G401 (cell line): ENCODE data around the gene KLF11. TPM values are rescaled to one million over a fixed set of nuclear protein-coding genes. Genes with fewer than 3 reads are reported as not detected.
"Not testable (repeated sequence)": the region's sequence is repeated elsewhere in the genome, so short reads cannot be mapped to it uniquely, and the experiment has no call there.

ENCODE experiments used
- DNase-seq: peaks from one replicate; pipeline ENCODE4 v3.0.0-alpha.2; 2015; ENCODE audit warnings: low spot score
- in situ Hi-C: cut with HindIII; loops from 2 replicates; pipeline ENCODE4 v1.10.0; 2016; ENCODE audit warnings: low sequenced_read_pairs, mixed read lengths
- total RNA-seq: library from RNA; depleted of rRNA; stranded (reverse); fragments of >200 nt; shearing (Covaris generic); gene quantifications from 2 replicates; pipeline ENCODE4 v1.2.3, GENCODE V29; 2014

KLF11 gene
- total RNA-seq, 1 experiment from 2014 or later = 6.9 TPM

- in situ Hi-C loops = no loop called here
- DNase-seq = no peak
Measured at GRCh38 chr2:10007921-10008808, 35.2 kb upstream of the KLF11 start.

- no peak for DNase-seq
- in situ Hi-C loops = no loop called here
Measured at GRCh38 chr2:10008809-10009176, 34.6 kb upstream of the KLF11 start.

DNA sequence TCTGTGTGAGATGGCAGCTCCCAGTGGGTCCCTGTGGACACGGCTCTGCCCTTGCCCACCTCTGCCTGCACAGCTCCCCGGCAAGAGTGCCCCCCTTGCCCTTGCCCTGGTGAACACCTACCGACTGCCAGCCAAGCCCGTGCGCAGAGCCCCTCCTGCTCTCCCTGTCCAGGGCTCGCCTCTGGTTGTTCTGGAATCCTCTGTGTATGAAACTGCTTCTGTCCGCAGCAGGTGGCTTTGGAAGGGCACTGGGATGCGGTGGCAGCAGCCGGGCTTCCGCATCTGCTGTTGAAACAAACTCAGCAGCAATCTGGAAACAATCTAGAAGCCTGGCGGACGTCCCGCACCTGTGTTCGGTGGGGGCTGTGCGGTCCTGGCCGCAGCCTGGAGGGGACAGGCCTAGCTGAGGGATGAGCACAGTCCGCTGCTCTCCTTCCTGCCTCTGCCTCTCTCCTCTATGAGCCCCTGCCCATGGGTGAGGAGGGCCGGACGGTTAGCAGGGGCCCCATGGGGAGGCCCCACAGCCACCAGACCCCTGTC is 34.0 kb upstream of the KLF11 start:
- no peak for DNase-seq
- in situ Hi-C loops = no loop called here

- DNase-seq = no peak
Measured at GRCh38 chr2:10009811-10010781, 33.3 kb upstream of the KLF11 start.

GRCh38 chr2:10010861-10011605 is 32.3 kb upstream of the KLF11 start:
- in situ Hi-C loops = not testable (repeated sequence)

More at GRCh38 chr2:10009811-10010781, 33.3 kb upstream of the KLF11 start:
- in situ Hi-C loops = no loop called here

DNA sequence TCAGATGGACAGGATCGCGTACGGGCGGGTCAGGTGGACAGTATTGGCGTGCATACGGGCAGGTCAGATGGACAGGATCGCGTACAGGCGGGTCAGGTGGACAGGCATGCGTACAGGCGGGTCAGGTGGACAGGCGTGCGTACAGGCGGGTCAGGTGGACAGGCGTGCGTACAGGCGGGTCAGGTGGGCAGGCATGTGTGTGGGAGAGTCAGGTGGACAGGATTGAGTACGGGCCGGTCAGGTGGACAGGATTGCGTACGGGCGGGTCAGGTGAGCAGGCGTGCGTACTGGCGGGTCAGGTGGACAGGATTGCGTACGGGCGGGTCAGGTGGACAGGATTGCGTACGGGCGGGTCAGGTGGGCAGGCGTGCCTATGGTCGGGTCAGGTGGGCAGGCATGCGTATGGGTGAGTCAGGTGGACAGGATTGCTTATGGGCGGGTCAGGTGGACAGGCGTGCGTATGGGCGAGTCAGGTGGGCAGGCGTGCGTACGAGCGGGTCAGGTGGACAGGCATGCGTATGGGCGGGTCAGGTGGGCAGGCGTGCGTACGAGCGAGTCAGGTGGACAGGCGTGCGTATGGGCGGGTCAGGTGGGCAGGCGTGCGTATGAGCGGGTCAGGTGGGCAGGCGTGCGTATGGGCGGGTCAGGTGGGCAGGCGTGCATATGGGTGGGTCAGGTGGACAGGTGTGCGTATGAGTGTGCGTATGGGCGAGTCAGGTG is 31.6 kb upstream of the KLF11 start:
- DNase-seq, in situ Hi-C loops: not testable (repeated sequence)

More at GRCh38 chr2:10010861-10011605, 32.3 kb upstream of the KLF11 start:
- DNase-seq = not testable (repeated sequence)

DNA sequence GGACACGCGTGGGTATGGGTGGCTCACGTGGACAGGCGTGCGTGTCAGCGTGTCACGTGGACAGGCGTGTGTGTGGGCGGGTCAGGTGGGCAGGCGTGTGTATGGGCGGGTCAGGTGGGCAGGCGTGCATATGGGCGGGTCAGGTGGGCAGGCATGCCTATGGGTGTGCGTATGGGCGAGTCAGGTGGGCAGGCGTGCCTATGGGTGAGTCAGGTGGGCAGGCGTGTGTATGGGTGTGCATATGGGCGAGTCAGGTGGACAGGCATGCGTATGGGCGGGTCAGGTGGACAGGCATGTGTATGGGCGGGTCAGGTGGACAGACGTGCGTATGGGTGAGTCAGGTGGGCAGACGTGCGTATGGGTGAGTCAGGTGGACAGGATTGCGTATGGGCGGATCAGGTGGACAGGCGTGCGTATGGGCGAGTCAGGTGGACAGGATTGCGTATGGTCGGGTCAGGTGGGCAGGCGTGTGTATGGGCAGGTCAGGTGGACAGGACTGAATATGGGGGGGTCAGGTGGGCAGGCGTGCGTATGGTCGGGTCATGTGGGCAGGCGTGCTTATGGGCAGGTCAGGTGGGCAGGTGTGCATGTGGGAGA is 30.9 kb upstream of the KLF11 start:
- DNase-seq, in situ Hi-C loops: not testable (repeated sequence)

DNA sequence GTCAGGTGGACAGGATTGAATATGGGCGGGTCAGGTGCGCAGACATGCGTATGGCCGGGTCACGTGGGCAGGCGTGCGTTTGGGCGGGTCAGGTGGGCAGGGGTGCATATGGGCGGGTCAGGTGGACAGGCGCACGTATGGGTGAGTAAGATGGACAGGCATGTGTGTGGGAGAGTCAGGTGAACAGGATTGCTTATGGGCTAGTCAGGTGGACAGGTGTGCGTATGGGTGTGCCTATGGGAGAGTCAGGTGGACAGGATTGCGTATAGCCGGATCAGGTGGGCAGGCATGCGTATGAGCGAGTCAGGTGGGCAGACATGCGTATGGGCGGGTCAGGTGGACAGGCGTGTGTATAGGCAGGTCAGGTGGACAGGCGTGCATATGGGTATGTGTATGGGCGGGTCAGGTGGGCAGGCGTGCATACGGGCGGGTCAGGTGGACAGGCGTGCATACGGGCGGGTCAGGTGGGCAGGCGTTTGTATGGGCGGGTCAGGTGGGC is 30.3 kb upstream of the KLF11 start:
- no peak for DNase-seq
- in situ Hi-C loops = no loop called here

DNA sequence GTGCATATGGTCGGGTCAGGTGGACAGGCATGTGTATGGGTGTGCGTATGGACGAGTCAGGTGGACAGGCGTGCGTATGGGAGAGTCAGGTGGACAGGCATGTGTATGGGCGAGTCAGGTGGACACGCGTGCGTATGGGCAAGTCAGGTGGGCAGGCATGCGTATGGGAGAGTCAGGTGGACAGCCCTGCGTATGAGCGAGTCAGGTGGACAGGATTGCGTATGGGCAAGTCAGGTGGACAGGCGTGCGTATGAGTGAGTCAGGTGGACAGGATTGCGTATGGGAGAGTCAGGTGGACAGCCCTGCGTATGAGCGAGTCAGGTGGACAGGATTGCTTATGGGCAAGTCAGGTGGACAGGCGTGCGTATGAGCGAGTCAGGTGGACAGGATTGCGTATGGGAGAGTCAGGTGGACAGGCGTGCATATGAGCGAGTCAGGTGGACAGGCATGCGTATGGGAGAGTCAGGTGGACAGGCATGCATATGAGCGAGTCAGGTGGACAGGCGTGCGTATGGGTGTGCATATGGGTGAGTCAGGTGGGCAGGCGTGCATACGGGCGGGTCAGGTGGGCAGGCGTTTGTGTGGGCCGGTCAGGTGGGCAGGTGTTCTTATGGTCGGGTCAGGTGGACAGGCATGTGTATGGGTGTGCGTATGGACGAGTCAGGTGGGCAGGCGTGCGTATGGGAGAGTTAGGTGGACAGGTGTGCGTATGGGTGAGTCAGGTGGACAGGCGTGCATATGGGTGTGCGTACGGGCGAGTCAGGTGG is 29.5 kb upstream of the KLF11 start:
- in situ Hi-C loops, DNase-seq: not testable (repeated sequence)

DNA sequence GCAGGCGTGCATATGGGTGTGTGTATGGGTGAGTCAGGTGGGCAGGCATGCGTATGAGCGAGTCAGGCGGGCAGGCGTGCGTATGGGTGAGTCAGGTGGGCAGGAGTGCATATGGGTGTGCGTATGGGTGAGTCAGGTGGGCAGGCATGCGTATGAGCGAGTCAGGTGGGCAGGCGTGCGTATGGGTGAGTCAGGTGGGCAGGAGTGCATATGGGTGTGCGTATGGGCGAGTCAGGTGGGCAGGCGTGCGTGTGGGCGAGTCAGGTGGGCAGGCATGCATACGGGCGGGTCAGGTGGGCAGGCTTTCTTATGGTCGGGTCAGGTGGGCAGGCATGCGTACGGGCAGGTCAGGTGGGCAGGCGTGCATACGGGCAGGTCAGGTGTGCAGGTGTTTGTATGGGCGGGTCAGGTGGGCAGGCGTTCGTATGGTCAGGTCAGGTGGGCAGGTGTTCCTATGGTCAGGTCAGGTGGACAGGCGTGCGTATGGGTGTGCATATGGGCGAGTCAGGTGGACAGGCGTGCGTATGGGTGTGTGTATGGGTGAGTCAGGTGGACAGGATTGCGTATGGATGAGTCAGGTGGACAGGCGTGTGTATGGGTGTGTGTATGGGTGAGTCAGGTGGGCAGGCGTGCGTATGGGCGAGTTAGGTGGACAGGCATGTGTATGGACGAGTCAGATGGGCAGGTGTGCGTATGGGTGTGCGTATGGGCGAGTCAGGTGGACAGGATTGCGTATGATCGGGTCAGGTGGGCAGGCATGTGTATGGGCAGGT is 28.7 kb upstream of the KLF11 start:
- DNase-seq = no peak
- in situ Hi-C loops = no loop called here

GRCh38 chr2:10015376-10015989 is 27.9 kb upstream of the KLF11 start:
- in situ Hi-C loops, DNase-seq: not testable (repeated sequence)

DNA sequence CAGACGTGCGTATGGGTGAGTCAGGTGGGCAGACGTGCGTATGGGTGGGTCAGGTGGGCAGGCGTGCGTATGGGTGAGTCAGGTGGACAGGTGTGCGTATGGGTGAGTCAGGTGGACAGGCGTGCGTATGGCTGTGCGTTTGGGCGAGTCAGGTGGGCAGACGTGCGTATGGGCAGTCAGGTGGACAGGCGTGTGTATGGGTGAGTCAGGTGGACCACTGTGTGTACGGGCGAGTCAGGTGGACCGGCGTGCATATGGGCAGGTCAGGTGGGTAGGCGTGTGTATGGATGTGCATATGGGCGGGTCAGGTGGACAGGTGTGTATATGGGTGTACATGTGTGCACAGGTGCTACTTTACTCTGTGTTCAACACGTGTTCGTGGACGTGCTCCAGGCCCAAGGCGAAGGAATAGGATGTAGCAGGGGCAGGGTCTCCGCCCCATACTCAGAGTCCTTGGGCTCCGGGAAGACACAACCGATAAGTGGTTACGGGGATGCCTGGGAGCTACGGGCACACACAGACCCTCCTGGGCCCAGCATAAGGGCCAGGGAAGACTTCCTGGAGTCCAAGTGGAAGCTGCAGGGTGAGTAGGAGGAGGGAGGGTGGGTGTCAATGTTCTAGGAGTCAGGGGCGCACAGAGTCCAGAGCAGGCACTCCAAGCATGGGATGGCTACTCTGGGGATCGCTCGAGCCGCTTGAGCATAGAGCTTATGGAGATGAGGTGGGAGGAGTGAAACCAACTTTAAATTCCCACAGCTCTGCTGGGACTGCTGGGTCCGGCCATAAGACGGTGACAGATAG is 27.1 kb upstream of the KLF11 start:
- in situ Hi-C loops = no loop called here

DNA sequence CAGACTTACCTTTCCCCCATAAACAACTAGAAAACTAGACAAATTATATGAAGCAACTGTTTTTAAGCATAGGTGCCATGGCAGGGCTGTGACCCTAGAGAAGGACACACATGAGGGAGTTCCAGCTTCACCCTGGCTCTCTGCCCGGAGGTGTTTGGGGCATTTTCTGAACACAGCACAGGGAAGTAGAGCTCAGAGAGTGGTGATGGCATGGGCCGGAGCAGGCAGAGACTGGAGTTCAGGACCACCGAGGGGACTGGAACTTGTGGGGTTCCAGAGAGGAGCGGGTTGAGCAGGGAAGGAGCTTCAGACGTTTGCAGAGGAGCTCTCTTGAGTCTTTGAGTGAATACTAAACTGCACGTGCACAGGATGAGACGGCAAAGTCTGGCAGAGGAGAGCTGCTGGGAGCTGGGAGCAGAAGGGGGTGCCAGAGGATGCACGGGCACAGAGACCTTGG is 26.5 kb upstream of the KLF11 start:
- in situ Hi-C loops = no loop called here
- DNase-seq = no peak

More for the DNA sequence above, 27.1 kb upstream of the KLF11 start:
- DNase-seq = no peak

DNA sequence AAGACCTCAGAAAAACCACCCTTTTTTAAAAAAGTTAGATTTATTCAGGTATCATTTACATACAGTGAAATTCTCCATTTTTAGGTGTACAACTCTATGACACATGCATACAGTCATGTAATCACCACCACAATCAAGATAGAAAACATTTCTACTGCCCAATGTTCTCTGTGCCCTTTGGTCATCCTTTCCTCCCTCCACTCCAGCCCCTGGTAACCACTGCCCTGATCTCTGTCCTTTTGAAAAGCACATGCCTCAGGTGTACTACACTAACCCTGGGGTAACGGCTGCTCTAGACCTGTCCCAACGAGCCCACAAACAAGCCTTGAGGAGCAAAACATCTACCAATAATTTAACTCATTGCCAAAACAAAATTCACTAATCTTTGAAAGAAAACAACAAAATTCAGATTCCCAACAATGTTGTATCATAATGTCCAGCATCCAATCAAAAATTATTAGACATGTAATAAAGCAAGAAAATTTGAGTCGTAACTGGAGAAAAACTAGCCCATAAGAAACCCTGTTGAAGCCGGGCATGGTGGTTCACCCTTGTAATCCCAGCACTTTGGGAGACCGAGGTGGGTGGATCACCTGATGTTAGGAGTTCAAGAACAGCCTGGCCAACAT is 25.9 kb upstream of the KLF11 start:
- no peak for DNase-seq
- in situ Hi-C loops = no loop called here

DNA sequence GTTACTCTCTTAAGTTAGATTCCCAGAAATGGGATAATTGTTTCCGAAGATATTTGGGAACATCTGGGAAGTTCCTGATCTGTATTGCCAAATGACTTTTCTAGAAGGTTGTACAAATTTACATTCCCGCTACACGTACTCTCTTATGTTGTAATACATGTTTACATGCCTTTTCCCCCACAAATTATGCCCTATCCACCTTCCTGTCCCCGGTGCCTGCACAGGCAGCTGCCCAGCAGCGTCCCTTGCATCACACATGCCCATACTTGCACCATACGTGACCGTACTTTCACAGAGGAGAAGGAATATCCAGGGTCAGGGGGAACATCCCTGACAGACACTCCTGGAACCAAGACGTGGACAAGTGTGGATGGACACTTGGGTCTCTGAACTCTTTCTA is 24.2 kb upstream of the KLF11 start:
- in situ Hi-C loops = no loop called here
- no peak for DNase-seq
